ENCODE measurements around the gene PIEZO1. TPM values are rescaled to one million over a fixed set of nuclear protein-coding genes. Genes with fewer than 3 reads are reported as not detected.

PIEZO1 gene
- polyA plus RNA-seq, 2 of the 4 experiments (the other 2 are of a cell fraction): 26.1 to 84.7 TPM

- DNase-seq (ENCODE audit: low read depth in 1 of 2, low spot score in 1 of 2): no peak
- Histone ChIP-seq H3K4me3 (no peak overlapping the region), H3K27ac (no peak overlapping the region), H3K4me1 (no peaks in the 10 kb centered on the region), H3K4me2 (no peak overlapping the region), H3K9me3 (no peaks in the 10 kb centered on the region)
- FAIRE-seq: no peak
- WGBS (ENCODE audit: missing lambda C conversion rate): 97% methylated on average over 13 of the region's 17 CpGs
- ChIA-PET POLR2A (no interaction called here), CTCF (interaction anchor here (1.0 to 9.1 kb wide), 5 partner anchors 12 to 39 kb away, joined by 3 to 105 read pairs (median 4); no protein-coding TSS in a partner anchor)
- TF ChIP-seq NFE2L2 (conservative IDR thresholded peaks at IDR 0.05; ENCODE audit: low read length) (no peak), JUN (IDR thresholded peaks at IDR 0.05) (no peak), RNF2 (IDR thresholded peaks at IDR 0.05; ENCODE audit: borderline replicate concordance, low read depth) (no peak), MAX (IDR thresholded peaks at IDR 0.05) (no peak), ZSCAN20 (CRISPR knock-in tag; IDR thresholded peaks at IDR 0.05) (no peak), ESRRA (IDR thresholded peaks at IDR 0.05; ENCODE audit: borderline replicate concordance, low read length) (no peak), ZNF302 (CRISPR knock-in tag; IDR thresholded peaks at IDR 0.05) (no peak), TFCP2L1 (CRISPR knock-in tag; IDR thresholded peaks at IDR 0.05) (no peak), CHD2 (IDR thresholded peaks at IDR 0.05; ENCODE audit: low read length, partially characterized antibody) (no peak)
- no peak for ATAC-seq
These were observed 61.1 kb downstream of the PIEZO1 start for GRCh38 chr16:88723911-88724310.

GRCh38 chr16:88723507-88723887 lies 61.5 kb downstream of the PIEZO1 start:
- ATAC-seq (no peak), DNase-seq (ENCODE audit: low read depth in 1 of 2, low spot score in 1 of 2) (no peak), FAIRE-seq (no peak)
- no peak overlapping the region for H3K27ac ChIP-seq
- H3K9me3 ChIP-seq: no peaks in the 10 kb centered on the region
- POLR2A ChIA-PET: no interaction called here
- 81% methylated on average over 5 of the region's 8 CpGs for WGBS (ENCODE audit: missing lambda C conversion rate)
- H3K4me3 ChIP-seq: no peak overlapping the region
- no peaks in the 10 kb centered on the region for H3K4me1 ChIP-seq
- no peak overlapping the region for H3K4me2 ChIP-seq
- no peak for TF ChIP-seq RAD21 (conservative IDR thresholded peaks at IDR 0.05 in 1 of 2, IDR thresholded peaks at IDR 0.05 in 1 of 2)
- TF ChIP-seq E2F6 (IDR thresholded peaks at IDR 0.05; ENCODE audit: borderline replicate concordance, low read depth): no peak
- TF ChIP-seq MAFK (IDR thresholded peaks at IDR 0.05; ENCODE audit: partially characterized antibody): no peak
- no peak for TF ChIP-seq EP300 (IDR thresholded peaks at IDR 0.05)
- TF ChIP-seq SREBF2 (IDR thresholded peaks at IDR 0.05): no peak
- TF ChIP-seq JUN (IDR thresholded peaks at IDR 0.05): no peak
- TF ChIP-seq ATOH8 (CRISPR knock-in tag; IDR thresholded peaks at IDR 0.05; ENCODE audit: low read depth): no peak
- no peak for TF ChIP-seq CTCF (IDR thresholded peaks at IDR 0.05)
- TF ChIP-seq ESRRA (IDR thresholded peaks at IDR 0.05; ENCODE audit: borderline replicate concordance, low read length): no peak
- CTCF ChIA-PET: interaction anchor here (1.0 to 9.1 kb wide), 7 partner anchors 9 to 38 kb away, joined by 3 to 105 read pairs (median 4); no protein-coding TSS in a partner anchor

GRCh38 chr16:88722784-88723506 lies 62.1 kb downstream of the PIEZO1 start:
- FAIRE-seq (no peak), ATAC-seq (no peak), DNase-seq (ENCODE audit: low read depth in 1 of 2, low spot score in 1 of 2) (no peak)
- Histone ChIP-seq H3K4me3 (no peak overlapping the region), H3K9me3 (no peaks in the 10 kb centered on the region), H3K4me2 (no peak overlapping the region), H3K4me1 (no peaks in the 10 kb centered on the region), H3K27ac (no peak overlapping the region)
- 93% methylated on average over 20 of the region's 39 CpGs for WGBS (ENCODE audit: missing lambda C conversion rate)
- POLR2A ChIA-PET: no interaction called here
- CTCF ChIA-PET: interaction anchor here (1.0 to 9.1 kb wide), 6 partner anchors 8 to 38 kb away, joined by 3 to 105 read pairs (median 5); no protein-coding TSS in a partner anchor
- TF ChIP-seq SREBF2 (IDR thresholded peaks at IDR 0.05) (no peak), MAFK (IDR thresholded peaks at IDR 0.05; ENCODE audit: partially characterized antibody) (no peak), NPAS2 (CRISPR knock-in tag; IDR thresholded peaks at IDR 0.05; ENCODE audit: borderline replicate concordance) (no peak), POLR2AphosphoS2 (conservative IDR thresholded peaks at IDR 0.05; ENCODE audit: low read length) (no peak), RARB (CRISPR knock-in tag; IDR thresholded peaks at IDR 0.05) (no peak), ELK1 (IDR thresholded peaks at IDR 0.05; ENCODE audit: low read depth, low read length) (no peak), HOXB5 (CRISPR knock-in tag; IDR thresholded peaks at IDR 0.05) (no peak), EHMT2 (IDR thresholded peaks at IDR 0.05; ENCODE audit: low read depth) (no peak), TP53 (CRISPR knock-in tag; IDR thresholded peaks at IDR 0.05) (no peak), TFCP2L1 (CRISPR knock-in tag; IDR thresholded peaks at IDR 0.05) (no peak), HEYL (CRISPR knock-in tag; IDR thresholded peaks at IDR 0.05) (no peak), RCOR1 (IDR thresholded peaks at IDR 0.05; ENCODE audit: low read depth, low read length) (no peak), MAX (IDR thresholded peaks at IDR 0.05) (no peak), POLR2A (IDR thresholded peaks at IDR 0.05; ENCODE audit: low read length) (no peak), CHD4 (IDR thresholded peaks at IDR 0.05; ENCODE audit: borderline replicate concordance) (no peak), KDM1A (IDR thresholded peaks at IDR 0.05; ENCODE audit: low read depth) (no peak), MYC (IDR thresholded peaks at IDR 0.05; ENCODE audit: borderline replicate concordance, low read length) (no peak)
